Ramos (cell line): ENCODE results near the gene ATP1B1.
"Not testable (repeated sequence)": the region's sequence is repeated elsewhere in the genome, so short reads cannot be mapped to it uniquely, and the experiment has no call there.

Experiments used
- in situ Hi-C: fragments of 300-500 bp; cut with MboI; formaldehyde crosslinking; loops from one replicate; pipeline ENCODE4 v1.14.3; 2022; ENCODE audit warnings: low sequenced_read_pairs; ENCODE audit not compliant: unreplicated experiment

The ATP1B1 gene

GRCh38 chr1:169138866-169139670 lies 32.6 kb downstream of the ATP1B1 start:
- in situ Hi-C loops: no loop called here

DNA sequence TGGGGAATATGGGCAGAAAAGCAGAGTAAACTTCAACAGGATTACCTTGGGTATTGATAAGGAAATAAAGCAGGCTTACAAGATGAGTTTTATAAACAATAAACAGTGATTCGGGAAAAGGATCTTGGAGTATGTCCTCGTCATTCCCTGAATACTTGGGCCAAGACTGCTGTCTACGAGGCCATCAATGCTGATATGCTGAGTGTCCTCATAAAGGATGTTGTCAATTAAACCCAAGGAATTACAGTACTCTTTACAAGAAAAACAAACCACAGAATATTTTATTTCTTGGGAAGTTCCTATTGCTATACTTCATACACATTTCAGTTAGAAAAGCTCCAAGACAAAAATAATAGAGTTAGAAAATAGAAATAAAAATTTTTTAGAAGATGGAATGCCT lies 34.9 kb downstream of the ATP1B1 start:
- in situ Hi-C loops: no loop called here

- in situ Hi-C loops: no loop called here
Observed at GRCh38 chr1:169142129-169142528, 35.6 kb downstream of the ATP1B1 start.

GRCh38 chr1:169143346-169143745 lies 36.9 kb downstream of the ATP1B1 start:
- in situ Hi-C loops: no loop called here

GRCh38 chr1:169143984-169144383 lies 37.5 kb downstream of the ATP1B1 start:
- in situ Hi-C loops: no loop called here

- in situ Hi-C loops: no loop called here
Observed at GRCh38 chr1:169144941-169145626, 38.6 kb downstream of the ATP1B1 start.

DNA sequence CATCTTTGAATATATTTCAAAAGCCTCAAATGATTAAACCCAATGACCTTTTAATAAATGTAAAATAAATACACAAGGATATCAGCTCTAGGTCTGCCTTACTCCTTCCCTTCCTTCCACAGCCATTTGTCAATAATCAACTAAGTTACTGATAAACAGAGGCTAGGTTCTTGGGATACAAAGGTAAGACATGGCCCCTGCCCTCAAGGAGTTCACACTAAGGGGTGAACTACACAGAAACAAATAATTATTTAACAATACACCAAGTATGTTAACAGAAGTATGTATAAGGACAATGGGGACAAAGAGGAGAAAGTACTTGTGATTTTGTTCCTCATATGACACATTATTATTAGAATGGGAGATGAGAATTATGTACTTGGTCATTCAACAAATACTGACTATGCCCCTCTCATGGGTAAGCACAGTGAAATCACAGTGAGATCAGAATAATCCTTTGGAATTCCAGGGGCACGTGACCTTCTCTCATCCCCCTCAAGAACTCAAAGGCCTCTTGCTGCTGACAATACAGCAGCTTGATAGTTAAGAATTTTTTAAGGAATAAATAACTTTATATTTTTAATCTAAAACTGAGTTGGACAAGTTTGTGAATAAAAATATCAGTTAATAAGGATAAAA lies 40.2 kb downstream of the ATP1B1 start:
- in situ Hi-C loops: no loop called here

DNA sequence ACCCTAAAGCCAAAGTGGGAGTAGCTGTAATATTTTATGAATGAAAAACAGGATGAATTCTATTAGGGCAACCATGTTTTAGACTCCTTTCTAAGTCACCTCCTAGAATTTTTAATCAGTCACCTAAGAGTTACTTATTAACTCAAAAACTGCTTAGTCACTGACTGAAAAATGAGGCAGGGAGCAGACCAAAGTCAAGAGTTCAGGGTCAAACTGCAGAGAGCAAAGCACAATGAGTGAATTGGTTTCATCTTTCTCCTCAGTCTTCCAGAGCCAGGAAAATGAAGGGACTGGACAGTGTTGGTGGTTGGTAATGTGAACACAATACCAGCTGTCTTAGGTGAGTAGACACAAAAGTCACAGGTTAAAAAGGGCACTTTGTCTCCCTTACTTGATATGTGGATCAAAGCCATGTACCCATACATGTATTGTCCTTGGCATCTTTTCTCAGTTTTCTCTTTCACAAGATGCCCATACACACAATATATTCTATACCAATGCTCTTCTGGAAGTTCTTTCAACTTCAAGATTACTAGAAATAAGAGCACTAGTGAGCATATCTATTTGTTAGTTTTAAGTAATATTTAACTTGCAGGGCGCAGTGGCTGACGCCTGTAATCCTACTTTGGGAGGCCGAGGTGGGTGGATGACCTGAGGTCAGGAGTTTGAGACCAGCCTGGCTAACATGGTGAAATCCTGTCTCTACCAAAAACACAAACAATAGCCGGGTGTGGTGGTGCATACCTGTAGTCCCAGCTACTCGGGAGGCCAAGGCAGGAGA lies 42.2 kb downstream of the ATP1B1 start:
- in situ Hi-C loops: no loop called here

DNA sequence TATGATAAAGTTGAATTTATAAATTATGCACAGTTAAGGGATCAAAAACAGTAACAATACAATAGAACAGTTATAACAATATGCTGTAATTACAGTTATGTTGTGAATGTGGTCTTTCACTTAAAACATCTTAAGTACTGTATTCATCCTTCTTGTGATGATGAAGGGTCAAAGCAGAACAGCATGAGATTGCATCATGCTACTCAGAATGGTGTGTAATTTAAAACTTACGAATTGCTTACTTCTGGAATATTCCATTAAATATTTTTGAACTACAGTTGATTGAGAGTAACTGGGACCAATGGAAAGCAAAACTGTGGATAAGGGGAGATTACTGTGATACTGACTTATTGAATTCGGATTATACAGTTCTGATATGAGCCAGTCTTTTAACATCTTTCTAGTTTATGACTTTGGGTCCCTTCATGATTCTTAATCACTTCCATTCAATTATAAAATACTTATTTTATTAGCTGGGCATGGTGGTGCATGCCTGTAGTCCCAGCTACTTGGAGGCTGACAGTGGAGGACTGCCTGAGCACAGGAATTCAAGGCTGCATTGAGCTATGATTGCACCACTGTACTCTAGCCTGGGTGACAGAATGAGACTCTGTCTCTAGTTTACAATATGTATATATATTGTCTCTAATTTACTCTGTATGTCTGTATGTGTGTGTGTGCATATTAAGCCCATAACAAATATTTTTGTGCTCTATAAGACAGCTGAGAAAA lies 43.2 kb downstream of the ATP1B1 start:
- in situ Hi-C loops: no loop called here

GRCh38 chr1:169150641-169151337 lies 44.3 kb downstream of the ATP1B1 start:
- in situ Hi-C loops: no loop called here

GRCh38 chr1:169151338-169151837 lies 44.9 kb downstream of the ATP1B1 start:
- in situ Hi-C loops: no loop called here

DNA sequence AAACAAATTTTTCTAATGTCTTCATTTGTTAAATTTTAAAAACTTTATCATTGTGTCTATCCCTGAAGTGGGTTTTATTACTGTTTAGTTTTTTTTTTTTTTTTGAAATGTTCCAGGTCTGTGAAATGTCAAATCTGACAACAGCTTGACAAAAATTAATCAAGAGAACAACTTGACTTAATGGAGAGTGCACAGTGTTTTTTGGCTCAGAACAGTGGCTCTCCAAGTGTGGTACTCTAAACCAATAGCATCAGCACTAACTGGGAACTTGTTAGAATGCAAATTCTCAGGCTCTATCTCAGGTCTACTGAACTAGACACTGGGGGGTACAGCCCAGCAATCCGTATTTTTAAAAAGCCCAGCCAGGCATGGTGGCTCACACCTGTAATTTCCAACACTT lies 49.2 kb downstream of the ATP1B1 start:
- in situ Hi-C loops: no loop called here

DNA sequence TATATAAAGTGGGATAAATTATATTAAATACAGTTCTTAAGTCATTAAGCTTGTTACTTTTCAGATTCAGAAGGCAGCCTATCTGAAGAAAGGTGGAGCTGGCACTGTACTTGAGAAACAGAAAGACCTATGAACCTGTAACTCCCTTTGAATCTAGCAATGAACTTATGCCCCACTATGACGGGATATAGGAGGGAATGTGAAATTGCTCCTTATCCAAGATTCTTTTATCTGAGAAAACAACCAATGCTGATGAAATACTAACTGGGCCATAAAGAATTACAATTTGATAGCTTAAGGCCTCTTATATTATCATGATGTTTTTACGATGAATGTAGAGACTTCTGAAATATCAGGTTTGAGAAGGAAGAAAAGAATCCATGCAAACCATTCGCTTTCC lies 50.1 kb downstream of the ATP1B1 start:
- in situ Hi-C loops: no loop called here

DNA sequence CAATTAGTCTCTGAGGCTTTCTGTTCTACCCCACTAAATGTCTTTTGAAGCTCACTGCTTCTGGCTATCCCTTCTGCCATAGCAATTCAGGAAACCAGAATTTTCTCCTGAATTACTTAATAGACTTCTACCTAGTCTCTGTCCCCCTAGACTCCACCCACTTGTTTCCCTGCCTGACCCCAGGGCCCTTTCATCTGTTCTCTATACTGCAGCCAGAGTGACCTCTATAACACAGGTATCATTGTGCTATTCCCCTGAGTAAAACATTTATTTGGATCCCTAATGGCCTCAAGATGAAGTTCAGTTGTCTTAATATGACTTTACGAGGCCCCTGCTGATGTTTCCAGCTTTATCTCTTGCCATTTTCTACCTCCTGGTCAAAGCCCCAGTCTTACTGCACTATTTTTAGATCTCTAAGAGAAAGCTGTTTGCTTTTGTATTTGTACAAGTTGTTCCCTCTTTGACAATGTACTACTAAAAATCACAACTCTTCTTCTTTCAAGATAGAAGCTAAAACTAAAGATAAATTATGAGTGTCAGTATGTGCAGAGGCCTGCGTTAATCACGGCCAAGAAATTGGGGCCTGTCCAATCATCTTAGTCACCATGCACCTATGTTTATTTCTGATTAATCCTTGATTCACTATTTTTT lies 54.5 kb downstream of the ATP1B1 start:
- in situ Hi-C loops: no loop called here

- in situ Hi-C loops: no loop called here
Observed at GRCh38 chr1:169161496-169162194, 55.2 kb downstream of the ATP1B1 start.

- in situ Hi-C loops: no loop called here
Observed at GRCh38 chr1:169163059-169163458, 56.6 kb downstream of the ATP1B1 start.

DNA sequence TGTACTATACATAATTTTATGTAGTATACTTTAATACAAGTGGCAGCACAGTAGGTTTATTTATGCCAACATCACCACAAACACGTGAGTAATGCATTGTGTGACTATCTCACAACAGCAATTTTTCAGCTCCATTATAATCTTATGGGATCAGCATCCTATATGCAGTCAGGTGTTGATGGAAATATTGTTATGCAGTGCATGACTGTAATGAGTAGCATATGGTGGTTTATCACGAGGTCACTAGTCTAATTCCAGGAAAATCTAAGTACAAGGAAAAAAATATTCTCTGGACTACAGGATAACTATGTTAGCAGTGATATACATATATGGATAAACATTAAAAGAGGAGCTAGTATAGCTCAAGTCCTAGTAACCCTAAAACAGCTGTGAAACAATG lies 69.0 kb downstream of the ATP1B1 start:
- in situ Hi-C loops: no loop called here

- in situ Hi-C loops: not testable (repeated sequence)
Observed at GRCh38 chr1:169179431-169179830, 72.9 kb downstream of the ATP1B1 start.
